Nucleus accumbens (tissue), 56 donors: ENCODE results near the gene GLUL.

Experiments
- DNase-seq, 56 donors: peaks; one replicate each; lab custom pipeline; 2025; lab: John Stamatoyannopoulos, UW

GLUL gene

DNA sequence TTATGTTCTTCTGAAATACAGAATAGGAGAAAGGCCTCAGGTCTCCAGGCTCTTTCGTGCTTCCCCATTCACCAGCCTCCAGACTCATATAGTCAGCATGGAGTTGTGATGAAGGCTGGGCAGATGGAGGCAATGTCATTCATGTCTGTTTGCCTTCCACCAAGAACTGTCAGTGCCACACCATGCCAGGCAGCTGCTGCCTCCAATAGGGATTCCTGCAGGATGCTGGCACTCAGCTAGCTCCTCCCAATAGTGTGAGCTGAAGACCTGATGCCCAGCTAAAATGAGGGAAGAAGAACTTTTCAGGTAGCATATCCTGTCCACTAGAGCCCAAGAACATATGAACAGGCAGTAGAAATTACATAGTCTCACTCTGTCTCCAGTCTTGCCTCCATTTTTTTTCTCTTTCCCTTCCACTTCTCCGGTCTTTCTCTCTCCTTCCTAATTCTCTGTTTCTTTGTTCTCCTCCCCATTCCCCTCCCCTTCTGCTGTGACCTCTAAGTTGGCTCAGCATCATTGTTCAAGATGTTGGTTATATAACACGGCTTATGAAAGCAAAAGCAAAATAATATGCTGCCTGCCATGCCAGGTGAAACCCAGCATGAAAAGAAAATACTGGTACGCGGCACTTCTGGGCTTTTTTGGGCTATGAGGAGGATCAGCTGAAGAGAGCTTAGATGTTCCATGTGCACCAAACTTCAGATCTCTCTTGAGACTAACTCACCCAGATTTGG is 17.3 kb downstream of the GLUL start:
- peak in 2 of 56 donors; percentile 11 to 20 for DNase-seq

DNA sequence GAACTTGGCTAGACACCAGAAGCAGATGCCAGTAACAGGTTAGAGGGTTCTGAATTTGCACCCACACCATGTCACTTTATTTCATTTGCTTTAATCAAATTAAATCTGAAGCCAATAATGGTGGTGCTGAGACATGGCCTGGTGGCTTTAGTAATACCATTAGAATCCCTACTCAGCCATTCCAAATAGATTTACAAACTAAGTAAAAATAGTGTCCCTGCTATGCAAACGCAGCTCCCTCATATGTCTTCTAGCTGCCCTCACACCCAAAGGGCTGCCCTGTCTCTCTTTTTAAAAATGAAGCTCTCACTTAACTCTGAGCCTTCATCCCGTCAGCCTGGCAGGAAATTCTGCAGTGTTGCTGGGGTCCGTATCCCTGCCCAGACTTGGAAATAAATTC is 21.1 kb downstream of the GLUL start:
- DNase-seq: no peak

DNA sequence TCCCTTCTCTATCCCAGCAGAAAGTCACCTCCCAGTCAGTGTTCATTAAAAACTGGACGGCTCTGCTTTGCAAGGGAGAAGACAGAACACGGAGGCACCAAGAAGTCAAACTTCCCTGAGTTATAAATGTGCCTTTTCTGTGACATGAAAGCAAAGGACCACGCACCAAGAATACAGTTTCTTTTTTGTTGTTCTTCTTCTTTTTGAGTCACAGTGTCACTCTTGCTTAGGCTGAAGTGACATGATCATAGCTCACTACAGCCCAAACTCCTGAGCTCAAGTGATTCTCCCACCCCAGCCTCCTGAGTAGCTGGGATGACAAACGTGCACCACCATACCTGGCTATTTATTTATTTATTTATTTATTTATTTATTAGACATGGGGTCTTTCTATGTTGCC is 22.7 kb downstream of the GLUL start:
- DNase-seq: no peak

DNA sequence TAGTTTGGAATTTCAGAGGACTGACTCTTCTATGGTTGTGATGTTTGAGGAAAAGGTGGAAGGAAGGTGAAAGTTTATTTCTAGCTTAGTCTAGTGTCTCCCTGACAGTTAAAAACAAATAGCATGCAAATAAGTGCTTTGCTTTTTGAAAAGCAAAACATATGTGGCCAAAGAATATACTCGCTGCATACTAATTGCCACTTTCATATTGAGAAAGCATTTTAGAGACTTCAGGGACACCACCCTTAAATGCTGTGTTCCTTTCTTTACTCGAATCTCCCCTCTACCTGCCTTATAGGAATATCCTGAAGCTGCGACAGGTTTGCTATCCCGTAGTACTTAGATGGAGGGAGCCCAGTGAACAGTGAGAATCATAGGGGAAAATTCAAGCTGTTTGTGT is 23.2 kb downstream of the GLUL start:
- DNase-seq: no peak

DNA sequence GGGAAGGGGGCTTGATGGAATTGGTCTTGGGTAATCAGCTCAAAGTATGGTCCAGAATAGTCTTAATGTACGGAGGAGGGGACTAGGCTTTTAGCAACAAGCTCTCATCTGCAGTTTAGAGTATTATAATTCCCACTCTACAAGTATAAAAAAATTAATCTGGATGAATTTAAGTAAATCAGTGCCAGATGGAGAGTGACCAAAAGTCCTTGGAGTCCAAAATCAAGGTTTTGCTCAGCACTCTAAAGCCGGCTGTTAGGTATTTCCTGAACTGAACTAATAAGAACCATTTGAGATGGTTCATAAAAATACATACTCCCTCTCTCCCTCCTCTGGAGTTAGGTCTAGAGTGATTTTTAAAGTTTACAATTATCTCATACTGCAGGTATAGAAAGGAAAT is 23.7 kb downstream of the GLUL start:
- no peak for DNase-seq

DNA sequence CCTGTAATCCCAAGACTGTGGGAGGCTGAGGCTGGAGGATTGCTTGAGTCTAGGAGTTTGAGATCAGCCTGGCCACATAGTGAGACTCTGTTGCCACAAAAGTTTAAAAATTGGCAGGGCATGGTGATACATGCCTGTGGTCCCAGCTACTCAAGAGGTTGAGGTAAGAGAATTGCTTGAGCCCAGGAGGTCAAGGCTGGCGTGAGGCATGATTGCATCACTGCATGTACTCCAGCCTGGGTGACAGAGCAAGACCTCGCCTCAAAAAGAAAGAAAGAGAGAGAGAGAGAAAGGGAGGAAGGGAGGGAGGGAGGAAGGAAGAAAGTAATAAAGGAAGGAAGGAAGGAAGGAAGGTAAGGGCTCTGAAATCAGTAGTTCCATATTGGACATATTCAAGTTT is 25.0 kb downstream of the GLUL start:
- DNase-seq: no peak

DNA sequence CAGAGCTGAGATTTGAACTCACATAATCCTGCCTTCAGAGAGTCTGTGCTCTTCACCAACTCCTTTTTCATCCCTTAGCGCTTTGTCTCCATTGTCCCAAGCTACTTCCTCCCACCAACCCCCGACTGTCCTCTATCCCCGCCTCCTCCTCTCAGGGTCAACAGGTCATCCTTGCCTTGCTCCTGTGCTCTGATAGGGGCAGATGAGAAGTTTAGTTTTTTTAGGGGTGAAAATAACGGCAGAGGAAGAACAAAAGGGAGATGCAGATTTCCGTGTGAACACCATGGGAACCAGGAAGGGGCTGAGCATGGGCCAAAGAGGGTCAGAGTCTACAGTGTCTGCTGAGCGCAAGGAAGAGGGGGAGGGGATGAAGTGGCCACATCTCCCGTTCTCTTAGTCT is 31.9 kb downstream of the GLUL start:
- no peak for DNase-seq

DNA sequence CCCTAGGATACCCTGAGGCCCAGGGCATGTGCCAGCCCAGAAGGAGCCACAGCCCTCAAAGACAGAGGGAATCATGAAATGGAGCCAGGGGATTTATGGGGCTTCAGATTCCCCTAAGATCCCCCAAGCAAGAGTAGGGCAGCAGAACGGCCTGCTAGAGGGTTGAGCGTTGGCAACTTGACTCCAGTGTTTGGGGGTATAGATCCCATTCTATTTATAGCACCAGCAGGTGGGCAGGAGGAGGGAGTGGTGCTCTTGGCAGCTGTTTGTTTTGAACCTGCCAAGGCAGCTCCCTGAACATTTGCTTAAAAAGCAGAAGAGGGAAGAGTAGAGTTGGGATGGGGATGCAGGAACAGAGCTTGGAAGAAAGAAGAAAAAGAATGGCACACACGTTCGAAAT is 33.7 kb downstream of the GLUL start:
- no peak for DNase-seq

DNA sequence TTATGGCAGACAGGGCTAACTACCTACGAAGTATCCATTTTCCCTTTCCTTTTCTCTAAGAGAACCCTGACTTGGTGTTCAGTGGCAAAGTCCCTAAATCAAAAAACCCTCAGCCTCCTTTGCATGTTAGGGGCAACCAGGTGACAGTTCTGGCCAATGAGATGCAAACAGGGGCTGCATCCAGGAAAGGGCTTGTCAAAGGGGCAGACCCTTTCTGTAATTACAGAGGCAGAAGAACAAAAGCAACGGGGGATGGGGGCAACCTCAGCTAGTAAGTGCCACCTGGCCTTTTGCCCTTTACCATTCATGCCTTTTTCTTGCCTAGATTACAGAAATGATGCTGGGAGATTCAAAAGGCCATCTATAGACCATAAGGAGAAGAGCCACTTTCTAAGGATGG is 34.4 kb downstream of the GLUL start:
- no peak for DNase-seq

DNA sequence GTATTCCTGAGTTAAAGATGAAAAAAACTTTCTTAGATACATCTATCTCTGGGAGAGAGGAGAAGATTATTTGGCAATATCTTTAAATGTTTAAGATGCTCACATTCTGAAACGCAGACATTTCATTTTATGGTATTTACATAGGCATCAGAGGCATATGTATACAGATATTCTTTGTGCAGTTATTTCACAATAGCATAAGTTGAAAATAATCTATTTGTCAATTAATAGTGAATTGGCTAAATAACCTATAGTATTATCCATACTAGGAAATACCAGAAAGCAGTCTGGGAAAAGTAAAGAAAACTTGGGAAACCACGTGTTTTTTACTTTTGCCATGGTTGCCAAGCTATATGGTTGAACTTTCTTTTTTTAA is 35.9 kb downstream of the GLUL start:
- DNase-seq: no peak

DNA sequence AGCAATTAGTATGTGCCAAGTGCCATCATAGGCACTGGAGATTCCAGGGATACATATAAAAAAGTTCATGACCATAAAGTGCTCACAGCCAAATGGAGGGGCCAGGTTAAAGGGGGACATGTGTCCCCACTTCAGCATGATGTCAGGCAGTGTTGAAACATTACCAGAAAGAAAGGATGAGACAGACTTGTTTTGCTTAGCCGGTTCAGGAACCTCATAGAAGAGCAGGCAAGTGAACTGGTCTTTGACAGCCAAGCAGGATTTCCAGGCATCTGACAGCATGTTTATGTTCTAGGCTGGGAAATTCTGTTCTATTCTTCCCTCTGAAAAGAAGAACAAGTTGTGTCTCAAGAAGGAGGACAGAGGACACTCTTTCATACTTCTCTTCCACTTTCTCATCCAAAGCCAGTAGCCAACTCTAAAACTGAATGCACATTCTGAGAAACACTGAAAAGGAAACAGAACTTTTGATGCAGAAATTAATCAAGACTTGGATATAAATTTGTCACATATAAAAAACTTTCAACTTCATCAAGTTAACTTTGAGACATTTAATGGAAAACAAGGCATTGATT is 39.7 kb downstream of the GLUL start:
- no peak for DNase-seq

DNA sequence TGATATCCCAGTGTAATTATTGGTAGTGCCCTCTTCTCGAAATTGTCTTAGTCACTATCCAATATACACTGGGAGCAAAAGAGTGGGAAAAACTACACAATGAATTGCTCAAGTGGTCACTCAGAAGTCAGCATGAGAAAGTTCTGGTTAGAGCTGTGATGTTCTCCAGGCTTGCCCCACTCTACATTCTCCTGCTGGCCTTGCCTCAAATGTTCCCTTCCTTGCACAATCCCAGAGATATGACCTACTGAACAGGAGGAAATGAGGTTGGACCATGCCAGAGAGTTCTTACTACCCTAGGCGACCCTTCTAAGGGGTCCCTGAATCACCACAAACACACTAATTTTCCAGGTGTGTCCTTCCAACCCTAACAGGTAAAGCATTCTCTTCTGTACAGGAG is 40.8 kb downstream of the GLUL start:
- no peak for DNase-seq

DNA sequence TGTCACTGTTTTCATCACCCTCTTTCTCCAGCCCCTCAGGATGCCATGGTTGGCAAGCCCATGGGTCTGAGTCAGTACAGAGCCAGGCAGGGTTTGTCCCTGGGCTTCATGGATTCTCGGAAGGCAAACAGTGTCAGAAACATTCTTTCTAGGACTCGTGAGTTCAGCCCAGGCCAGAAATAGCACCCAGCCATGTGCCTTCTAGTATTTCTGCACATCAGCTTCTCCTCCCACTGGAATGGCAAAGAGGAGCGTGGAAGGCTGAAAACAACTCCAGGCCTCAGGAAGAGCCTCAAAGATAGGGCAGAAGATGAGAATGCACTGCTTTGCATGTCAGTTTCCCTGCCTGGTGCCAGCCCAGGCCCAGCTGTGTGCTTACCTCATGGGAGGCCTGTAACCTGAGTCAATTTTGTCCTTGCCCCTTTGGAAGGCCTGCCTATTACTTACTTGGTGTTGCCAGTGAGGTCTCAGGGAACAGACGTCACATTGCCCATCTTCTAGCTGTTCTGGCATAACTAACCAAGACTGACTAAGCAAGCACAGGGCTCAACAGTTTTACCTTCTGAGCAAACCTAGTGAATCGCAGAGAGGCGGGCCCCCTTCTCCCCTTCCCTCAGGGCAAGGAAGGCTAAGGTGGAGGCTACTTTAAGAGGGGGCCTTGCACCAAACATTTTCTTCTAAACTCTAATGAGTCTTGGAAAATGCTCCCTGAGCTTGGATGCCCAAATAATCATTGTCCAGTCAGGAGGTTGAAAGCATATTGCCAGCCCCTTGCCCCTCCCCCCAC is 42.4 kb downstream of the GLUL start:
- peak in 2 of 56 donors; percentile 1 to 19 for DNase-seq

DNA sequence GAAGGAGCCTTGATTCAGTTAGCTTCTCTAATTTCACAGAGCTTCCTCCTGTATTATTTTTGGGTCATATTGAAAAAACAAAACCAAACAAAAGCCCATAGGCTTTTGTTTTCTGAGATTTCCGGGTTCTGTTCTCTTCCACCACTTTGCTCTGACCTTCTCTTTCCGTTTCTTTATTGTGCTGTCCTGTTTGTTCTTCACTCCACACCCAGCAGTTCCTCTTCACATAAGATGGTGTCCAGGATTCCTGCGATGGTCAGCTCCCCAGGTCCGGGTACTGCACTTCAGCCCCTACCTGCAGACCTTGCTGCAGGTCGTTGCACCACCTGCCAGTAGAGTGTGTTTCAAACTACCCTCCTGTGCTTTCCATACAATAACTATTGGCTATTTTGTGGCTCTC is 44.6 kb downstream of the GLUL start:
- no peak for DNase-seq

DNA sequence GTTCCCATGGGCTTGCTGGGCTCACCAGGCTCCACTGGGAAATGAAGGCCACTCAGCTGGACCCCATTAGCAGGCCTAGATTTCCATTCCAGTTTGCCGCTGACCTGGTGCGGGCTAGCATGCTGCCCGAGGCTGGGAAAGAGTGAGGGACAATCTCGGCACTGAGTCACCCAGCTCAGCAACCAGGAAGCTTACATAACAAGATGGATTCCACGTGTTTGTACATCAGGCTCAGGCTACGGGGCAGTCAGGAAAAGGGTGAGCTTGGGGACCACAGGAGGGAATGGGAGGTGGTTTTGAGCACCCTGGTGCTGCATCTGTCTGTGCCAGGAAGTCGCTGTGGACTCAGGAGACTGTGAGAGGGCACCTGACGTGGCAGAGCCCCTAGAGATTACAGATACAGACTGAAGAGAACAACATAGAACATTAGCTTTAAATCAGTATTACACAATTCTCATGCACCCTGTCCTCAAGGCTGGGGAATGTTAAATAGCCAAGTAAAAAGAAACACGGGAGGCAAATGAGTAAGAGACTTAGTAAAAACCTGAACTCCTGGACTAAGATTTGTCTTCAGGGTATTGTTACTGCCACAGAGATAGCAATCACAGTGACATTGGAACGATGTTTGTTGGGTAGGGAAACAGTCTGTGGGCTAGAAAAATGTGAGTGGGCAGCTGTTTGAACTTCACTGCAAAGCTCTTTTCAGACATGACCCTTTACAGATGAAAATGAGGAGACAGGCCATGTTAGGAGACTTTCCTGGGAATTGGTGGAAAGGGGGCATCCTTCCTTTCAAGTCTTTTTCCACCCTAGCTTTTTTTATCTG is 51.1 kb downstream of the GLUL start:
- no peak for DNase-seq

DNA sequence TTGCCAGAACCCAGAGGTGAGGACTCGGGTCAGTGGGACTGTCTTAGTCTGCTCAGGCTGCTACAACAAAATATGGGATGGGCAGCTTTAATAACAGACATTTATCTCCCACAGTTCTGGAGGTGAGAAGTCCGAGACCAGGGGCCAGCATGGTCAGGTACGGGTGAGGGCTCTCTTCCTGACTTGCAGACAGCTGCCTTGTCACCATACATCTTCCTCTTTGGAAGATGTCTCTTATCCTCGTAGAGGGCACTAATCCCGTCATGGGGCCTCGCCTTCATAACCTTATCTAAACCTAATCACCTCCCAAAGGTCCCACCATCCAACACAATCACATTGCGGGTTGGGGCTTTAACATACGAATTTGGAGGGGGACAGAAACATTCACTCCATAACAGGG is 51.9 kb downstream of the GLUL start:
- DNase-seq: no peak

DNA sequence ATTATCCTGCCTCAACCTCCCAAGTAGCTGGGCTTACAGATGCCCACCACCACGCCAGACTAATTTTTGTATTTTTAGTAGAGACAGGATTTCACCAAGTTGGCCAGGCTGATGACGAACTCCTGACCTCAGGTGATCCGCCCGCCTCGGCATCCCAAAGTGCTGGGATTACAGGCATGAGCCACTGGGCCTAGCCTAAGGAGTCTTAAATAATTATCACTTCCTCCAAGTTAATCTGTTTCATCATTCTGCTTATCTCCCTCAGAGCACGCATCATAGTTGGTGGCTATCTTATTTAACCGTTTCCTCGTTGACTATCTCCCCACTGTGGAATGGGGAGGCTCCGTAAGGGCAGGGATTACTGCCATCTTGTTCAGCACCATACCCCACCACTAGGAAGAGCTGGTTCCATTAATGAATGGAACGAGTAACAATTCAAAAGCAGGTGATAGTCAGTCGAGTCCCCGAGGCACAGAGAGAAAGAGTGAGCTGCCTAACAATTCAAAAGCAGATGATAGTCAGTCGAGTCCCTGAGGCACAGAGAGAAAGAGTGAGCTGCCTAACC is 52.7 kb downstream of the GLUL start:
- no peak for DNase-seq

DNA sequence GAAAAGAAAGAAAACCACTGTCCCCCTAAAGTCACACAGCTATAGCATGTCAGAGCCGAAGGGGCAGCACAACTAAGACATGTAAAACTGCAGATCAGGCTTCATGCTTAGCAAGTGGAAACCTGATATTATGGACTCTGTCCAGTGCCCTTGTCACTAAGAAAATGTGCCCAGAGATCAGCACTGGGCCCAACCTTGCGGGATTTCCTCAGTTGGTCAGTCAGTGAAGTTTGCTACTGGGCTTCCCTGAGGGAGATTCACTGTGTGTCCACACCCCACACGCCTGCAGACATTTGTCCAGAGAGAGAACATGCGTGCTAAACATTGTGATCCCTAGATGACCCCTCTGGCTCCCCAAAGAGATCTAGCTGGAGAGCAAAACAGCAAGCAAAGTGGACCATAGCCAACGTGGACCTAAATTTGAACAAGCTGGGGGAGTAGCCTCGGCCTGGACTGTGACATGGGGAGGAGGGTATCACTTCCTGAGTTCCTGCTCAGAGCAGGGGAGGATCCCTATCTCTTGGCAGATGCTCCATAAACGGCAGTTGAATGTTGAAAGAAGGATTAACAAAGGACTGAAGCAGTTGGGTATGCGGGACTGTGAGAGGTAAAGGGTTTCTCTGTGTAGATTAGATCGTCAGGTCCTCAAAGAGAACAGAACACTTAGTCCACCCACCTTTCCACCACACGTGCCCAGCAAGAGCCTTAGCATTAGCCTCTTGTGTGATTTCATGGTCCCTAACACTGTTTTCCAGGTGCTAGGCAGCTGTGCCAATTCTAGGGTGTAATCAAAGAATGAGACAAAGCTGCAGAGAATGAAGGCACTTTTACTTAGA is 53.6 kb downstream of the GLUL start:
- no peak for DNase-seq

DNA sequence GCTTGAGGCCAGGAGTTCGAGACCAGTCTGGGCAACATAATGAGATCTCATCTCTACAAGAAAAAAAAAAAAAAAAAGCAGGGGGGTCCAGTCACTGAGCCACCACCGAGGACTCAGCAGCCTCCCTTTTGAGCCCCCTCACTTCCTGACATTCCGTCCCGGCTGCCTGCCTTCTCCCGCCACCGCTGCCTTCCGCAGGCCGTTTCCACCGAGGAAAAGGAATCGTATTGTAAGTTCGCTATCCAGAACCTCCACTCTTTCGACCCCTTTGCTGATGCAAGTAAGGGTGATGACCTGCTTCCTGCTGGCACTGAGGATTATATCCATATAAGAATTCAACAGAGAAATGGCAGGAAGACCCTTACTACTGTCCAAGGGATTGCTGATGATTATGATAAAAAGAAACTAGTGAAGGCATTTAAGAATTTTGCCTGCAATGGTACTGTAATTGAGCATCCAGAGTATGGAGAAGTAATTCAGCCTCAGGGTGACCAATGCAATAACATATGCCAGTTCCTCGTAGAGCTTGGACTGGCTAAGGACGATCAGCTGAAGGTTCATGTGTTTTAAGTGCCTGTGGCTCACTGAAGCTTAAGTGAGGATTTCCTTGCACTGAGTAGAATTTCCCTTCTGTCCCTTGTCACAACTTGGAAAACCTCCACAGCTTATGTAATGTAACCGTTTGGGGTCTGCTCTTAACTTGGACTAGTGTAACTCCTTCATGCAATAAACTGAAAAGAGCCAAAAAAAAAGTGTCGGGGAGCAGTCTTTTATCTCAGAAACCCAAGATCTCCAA is 55.6 kb downstream of the GLUL start:
- no peak for DNase-seq
